GM18520 (cell line): Measurements from ENCODE around the gene ALAS1.

ENCODE experiments used
- ATAC-seq: cut with Tn5 transposase; IDR thresholded peaks from one replicate; pipeline ENCODE4 v1.9.1; 2021; ENCODE audit not compliant: unreplicated experiment

ALAS1 gene

GRCh38 chr3:52233968-52234367, 36.0 kb downstream of the ALAS1 start:
- no peak for ATAC-seq

- no peak for ATAC-seq
Observed at GRCh38 chr3:52234516-52235447, 36.8 kb downstream of the ALAS1 start.

GRCh38 chr3:52236424-52236886, 38.5 kb downstream of the ALAS1 start:
- ATAC-seq, result no peak

- no peak for ATAC-seq
Observed at GRCh38 chr3:52237006-52237656, 39.2 kb downstream of the ALAS1 start.

- no peak for ATAC-seq
Observed at GRCh38 chr3:52237657-52238172, 39.8 kb downstream of the ALAS1 start.

GRCh38 chr3:52238193-52238760, 40.3 kb downstream of the ALAS1 start:
- no peak for ATAC-seq

- peak; percentile 57 for ATAC-seq
Observed at GRCh38 chr3:52238761-52239701, 41.1 kb downstream of the ALAS1 start, which contains the start of gene TWF2. Gene TWF2 (minus strand): TSS chr3:52239158. CDS start chr3:52239016, 142 bp downstream.

GRCh38 chr3:52240059-52240885, 42.3 kb downstream of the ALAS1 start:
- no peak for ATAC-seq

- ATAC-seq, result no peak
Observed at GRCh38 chr3:52240886-52241370, 43.0 kb downstream of the ALAS1 start.

- ATAC-seq, result no peak
Observed at GRCh38 chr3:52242039-52242438, 44.1 kb downstream of the ALAS1 start.

GRCh38 chr3:52243791-52244628, 46.0 kb downstream of the ALAS1 start:
- no peak for ATAC-seq

- no peak for ATAC-seq
Observed at GRCh38 chr3:52245322-52246263, 47.6 kb downstream of the ALAS1 start, which contains the start of gene PPM1M. Gene PPM1M (plus strand): TSS chr3:52245759. CDS start chr3:52245825, 66 bp downstream.

- no peak for ATAC-seq
Observed at GRCh38 chr3:52246264-52246620, 48.3 kb downstream of the ALAS1 start.

- no peak for ATAC-seq
Observed at GRCh38 chr3:52246728-52247408, 48.9 kb downstream of the ALAS1 start.

GRCh38 chr3:52247409-52248164, 49.6 kb downstream of the ALAS1 start:
- ATAC-seq, result no peak

GRCh38 chr3:52248165-52248541, 50.2 kb downstream of the ALAS1 start:
- no peak for ATAC-seq
